Placental pericyte (primary cell): ENCODE data around the gene RBMY1B. TPM values are rescaled to one million over a fixed set of nuclear protein-coding genes. Genes with fewer than 3 reads are reported as not detected.

Source experiments
- total RNA-seq: library from RNA; depleted of rRNA; stranded (reverse); fragments of >200 nt; gene quantifications from 2 replicates; pipeline ENCODE4 v1.2.3, GENCODE V29; 2012

RBMY1B gene
- total RNA-seq: not detected in 2 replicates

GRCh38 chrY:21511038-21511437 is at the start of gene RBMY1B:
RBMY1B (plus strand) TSS chrY:21511338; CDS start chrY:21513351, 2,013 bp downstream.

GRCh38 chrY:21534579-21534978 is 23.4 kb downstream of the RBMY1B start, which contains the start of gene RBMY1A1:
RBMY1A1 (plus strand) TSS chrY:21534879; CDS start chrY:21536892, 2,013 bp downstream.

Other genes with a start within 250 kb of the RBMY1B start
- gene RBMY1A1, start 23.5 kb downstream of the RBMY1B start, total RNA-seq: not detected in 2 replicates